HL-60/S4 treated with phorbol 12-myristate 13-acetate at 8.2 ng/mL for 4 days and 3 days (cell line): ENCODE data around the gene NSDHL.

ENCODE experiments used
- in situ Hi-C: fragments of 300-500 bp; cut with MboI; formaldehyde crosslinking; loops from 2 replicates; pipeline ENCODE4 v1.15.0; 2022; ENCODE audit warnings: low sequenced_read_pairs

Gene NSDHL

GRCh38 chrX:152892999-152893891, 62.4 kb downstream of the NSDHL start:
- in situ Hi-C loops, result no loop called here

GRCh38 chrX:152893980-152894610, 63.2 kb downstream of the NSDHL start:
- in situ Hi-C loops, result no loop called here

- in situ Hi-C loops, result no loop called here
These were observed 64.3 kb downstream of the NSDHL start for GRCh38 chrX:152895121-152895520.

DNA sequence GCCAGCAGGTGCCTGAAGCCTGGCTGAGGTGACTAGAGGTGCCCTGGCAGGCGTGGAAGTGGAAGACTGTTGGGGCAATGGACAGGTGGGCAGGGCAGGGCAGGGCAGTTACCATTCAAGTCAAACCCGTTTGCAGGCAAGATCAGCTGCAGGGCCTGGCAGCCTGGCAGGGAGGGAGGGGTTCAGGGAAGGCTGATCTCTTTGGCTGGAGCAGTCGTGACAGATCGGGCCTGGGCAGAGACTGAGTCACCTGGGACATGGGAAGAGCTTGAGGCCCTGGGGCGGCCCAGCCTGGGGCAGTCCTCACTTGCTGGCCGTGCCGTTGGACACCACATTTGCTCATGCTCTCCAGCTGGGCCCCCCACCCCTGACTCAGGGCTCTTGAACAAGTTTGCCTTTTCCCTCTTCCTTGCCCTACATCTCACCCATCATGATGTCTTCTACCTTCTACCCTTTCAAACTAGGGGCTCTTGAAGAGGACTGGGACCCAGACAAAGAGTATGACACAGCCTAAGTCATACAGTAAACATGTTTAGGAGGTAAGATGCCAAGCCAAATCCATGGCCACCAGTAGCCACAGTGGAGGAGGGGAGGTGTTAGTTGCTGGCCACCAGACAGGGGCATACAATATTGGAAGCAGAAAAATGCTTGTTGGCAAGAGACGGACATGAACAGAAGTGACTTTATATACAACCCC, 65.0 kb downstream of the NSDHL start:
- in situ Hi-C loops, result no loop called here

GRCh38 chrX:152896450-152896849, 65.6 kb downstream of the NSDHL start:
- in situ Hi-C loops, result no loop called here

- in situ Hi-C loops, result no loop called here
These were observed 66.6 kb downstream of the NSDHL start, which contains the start of gene ZNF185 for GRCh38 chrX:152897222-152898131. TSS of gene ZNF185 (plus strand) at chrX:152898067. CDS start at chrX:152914490, 16,423 bp downstream.

GRCh38 chrX:152898442-152898841, 67.6 kb downstream of the NSDHL start:
- in situ Hi-C loops, result no loop called here

DNA sequence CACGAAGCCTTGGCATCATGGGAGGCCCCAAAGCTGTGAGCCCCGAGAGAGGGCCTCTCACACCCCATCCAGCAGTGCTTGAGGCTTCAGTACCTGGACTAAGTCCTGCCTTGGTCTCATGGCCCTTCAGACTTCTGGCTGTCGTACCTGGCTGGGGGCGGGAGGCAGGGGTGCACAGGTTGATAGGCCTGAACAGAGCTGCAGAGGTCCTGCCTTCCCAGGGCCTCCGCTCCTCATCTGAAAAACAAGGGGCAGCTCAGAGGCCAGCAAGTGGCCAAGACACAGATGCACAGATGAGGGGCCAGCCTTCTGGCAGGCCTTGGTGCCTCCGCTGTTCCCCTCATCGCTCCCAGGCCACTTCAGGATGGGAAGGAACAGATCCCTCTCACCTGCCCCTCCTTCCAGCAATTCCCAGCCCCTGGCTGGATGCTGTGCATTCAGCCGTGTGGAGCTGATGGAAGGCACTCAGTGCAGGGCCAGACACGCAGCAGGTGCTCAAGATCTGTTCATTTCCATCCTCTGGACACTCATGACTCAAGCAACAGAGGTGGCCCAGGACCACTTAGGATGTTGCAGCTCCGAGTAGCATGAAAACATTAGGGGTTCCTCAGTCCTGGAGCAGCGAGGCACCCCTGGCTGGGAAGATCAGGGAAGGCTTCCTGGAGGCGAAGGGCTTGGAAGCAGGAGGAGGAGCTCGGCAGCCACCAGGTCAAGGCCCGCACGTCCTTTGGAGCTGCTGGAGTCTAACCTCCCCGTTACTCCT, 68.4 kb downstream of the NSDHL start:
- in situ Hi-C loops, result no loop called here

DNA sequence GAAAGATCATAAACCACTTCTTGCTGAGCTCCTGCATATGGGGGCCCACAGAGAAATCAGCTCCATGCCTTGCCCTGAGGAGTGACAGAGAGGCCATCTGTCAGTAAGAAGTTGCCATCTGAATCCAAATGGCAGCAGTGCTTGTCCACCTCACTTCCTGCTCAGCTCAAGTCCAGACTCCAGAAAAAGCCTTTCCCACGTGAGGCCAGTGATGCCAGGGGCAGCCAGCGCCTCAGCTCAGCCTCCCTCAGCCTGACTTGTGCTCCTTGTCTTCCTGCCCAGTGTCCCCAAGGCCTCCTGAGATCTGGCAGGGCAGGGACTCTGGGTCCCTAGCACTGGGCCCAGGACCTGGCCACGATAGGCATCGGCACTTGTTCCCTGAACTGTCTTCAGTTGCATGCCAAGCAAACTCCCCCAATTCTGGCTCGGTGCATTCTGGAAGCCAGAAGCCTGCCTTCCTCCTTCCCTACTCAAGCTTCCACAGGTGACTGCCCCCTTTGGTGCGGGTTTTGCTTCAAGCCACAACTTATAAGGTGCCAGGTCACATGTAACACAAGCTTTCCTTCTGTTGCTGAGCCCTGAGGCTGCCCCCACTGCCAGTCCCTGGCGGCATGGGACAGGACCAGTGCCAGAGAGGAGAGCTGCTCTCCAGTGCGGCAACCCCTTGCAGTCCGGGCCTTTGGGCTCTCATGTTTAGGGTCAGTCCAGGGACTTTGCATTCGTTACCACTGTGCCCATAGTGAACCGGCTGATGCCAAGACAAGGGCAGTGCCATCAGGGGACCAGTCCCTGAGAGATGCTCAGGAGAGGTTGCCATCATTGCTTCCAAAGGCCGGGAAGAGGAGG, 69.2 kb downstream of the NSDHL start:
- in situ Hi-C loops, result no loop called here

- in situ Hi-C loops, result no loop called here
These were observed 70.1 kb downstream of the NSDHL start for GRCh38 chrX:152900937-152901445.

GRCh38 chrX:152901816-152902501, 71.1 kb downstream of the NSDHL start:
- in situ Hi-C loops, result no loop called here

DNA sequence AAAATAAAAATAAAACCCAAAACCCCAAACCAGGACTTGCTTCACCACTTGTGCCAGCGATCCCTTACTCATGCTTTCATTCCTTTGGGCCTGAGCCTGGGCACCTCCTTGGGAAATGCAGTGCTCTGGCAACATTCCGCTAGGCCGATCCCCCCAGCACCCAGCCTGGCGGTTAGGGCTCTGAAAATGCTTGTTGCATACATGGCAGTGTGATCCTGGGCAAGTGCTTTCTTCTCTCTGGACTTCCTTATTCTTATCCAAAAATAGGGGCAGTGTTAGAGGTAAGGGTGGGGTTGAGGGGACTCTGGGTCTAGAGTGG, 71.6 kb downstream of the NSDHL start:
- in situ Hi-C loops, result no loop called here

- in situ Hi-C loops, result no loop called here
These were observed 72.7 kb downstream of the NSDHL start for GRCh38 chrX:152903589-152903988.

- in situ Hi-C loops, result no loop called here
These were observed 73.6 kb downstream of the NSDHL start for GRCh38 chrX:152904151-152905080.

- in situ Hi-C loops, result no loop called here
These were observed 74.2 kb downstream of the NSDHL start for GRCh38 chrX:152905081-152905420.

DNA sequence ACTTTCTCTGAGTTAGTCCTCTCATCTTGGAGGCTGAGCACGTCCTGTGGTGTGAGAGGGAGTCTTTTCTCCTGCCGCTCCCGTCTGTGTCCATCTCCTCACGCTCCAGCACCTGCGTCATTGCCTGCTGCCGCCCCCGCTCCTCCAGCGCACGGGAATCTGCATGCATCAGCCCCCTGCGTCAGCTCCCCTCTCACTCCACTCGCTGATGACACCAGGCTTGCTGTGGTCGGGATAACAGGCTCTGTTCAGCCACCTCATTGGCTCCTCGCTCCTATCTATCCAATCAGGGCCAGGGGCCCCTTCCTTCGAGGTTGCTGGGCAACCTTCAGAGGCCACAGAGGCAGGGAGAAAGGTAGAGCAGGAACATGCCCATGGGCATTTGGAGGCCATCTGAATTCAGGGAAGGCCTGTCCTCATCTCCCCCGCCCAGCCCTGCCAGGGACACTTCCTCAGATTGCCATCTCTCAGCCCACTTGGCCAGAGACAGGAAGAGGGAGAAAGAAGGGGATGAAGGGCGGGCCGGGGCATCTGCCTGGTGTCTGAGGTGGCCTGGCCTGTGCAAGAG, 76.3 kb downstream of the NSDHL start:
- in situ Hi-C loops, result no loop called here

DNA sequence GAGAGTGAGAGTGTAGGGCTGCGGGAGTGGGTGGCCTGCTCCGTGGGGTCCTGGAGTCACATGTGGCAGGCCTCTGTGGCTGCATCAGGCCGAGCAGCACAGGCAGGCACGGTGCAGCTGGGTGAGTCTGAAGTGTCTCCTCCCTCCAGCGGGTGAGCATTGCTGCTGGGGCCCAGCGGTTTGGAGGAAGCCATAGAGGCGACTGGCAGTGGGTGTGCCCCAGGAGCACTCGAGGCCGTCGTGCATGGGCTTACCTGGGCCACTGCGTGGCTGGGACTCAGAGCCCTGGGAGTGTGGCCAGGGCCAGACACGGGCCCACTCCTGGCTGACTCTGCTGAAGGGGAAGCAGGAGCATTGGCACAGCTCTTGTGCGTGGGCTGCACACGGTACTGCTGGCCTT, 77.6 kb downstream of the NSDHL start:
- in situ Hi-C loops, result no loop called here
